T-helper 2 cell (primary cell): ENCODE measurements around the gene AJM1.
"Not testable (repeated sequence)": the region's sequence is repeated elsewhere in the genome, so short reads cannot be mapped to it uniquely, and the experiment has no call there.

Experiments
- DNase-seq, 5 experiments: peaks; one replicate each; pipeline versions ENCODE4 v3.0.0 to v3.0.0-alpha.2; 2012 to 2022

The AJM1 gene

GRCh38 chr9:136856541-136857141 lies 14.4 kb downstream of the AJM1 start:
- peak in 1 of 5 experiments; percentile 3 for DNase-seq

- peak in 2 of 5 experiments; percentile 1 to 8 for DNase-seq
Observed at GRCh38 chr9:136857166-136857565, 14.9 kb downstream of the AJM1 start.

GRCh38 chr9:136857581-136858412 lies 15.5 kb downstream of the AJM1 start:
- DNase-seq, result peak in 2 of 5 experiments; percentile 3 to 5

GRCh38 chr9:136858452-136858843 lies 16.2 kb downstream of the AJM1 start:
- DNase-seq, result no peak

GRCh38 chr9:136858844-136859757 lies 16.8 kb downstream of the AJM1 start:
- peak in 1 of 5 experiments; percentile 2 for DNase-seq

- no peak for DNase-seq
Observed at GRCh38 chr9:136860529-136860928, 18.3 kb downstream of the AJM1 start.

GRCh38 chr9:136860933-136861873 lies 18.9 kb downstream of the AJM1 start:
- DNase-seq, result peak in 1 of 5 experiments; percentile 2

- DNase-seq, result no peak
Observed at GRCh38 chr9:136861874-136862457, 19.7 kb downstream of the AJM1 start.

GRCh38 chr9:136862849-136863622 lies 20.8 kb downstream of the AJM1 start:
- peak in 1 of 5 experiments; percentile 2 for DNase-seq

- peak in 2 of 5 experiments; percentile 3 to 27 for DNase-seq
Observed at GRCh38 chr9:136863623-136864273, 21.5 kb downstream of the AJM1 start.

GRCh38 chr9:136865041-136865767 lies 22.9 kb downstream of the AJM1 start:
- DNase-seq, result no peak

- DNase-seq, result peak in 1 of 5 experiments; percentile 13
Observed at GRCh38 chr9:136865768-136866103, 23.5 kb downstream of the AJM1 start.

GRCh38 chr9:136866898-136867421 lies 24.7 kb downstream of the AJM1 start:
- DNase-seq, result not testable (repeated sequence)

GRCh38 chr9:136867480-136867879 lies 25.2 kb downstream of the AJM1 start:
- DNase-seq, result no peak

GRCh38 chr9:136867917-136868316 lies 25.6 kb downstream of the AJM1 start:
- DNase-seq, result no peak

GRCh38 chr9:136868644-136869043 lies 26.4 kb downstream of the AJM1 start:
- DNase-seq, result no peak

- DNase-seq, result not testable (repeated sequence)
Observed at GRCh38 chr9:136869611-136870010, 27.3 kb downstream of the AJM1 start.

- no peak for DNase-seq
Observed at GRCh38 chr9:136875155-136875554, 32.9 kb downstream of the AJM1 start.

GRCh38 chr9:136876476-136876875 lies 34.2 kb downstream of the AJM1 start:
- no peak for DNase-seq
